Skin of body (tissue), 2 donors: Measurements from ENCODE around the gene FBXW7. TPM values are rescaled to one million over a fixed set of nuclear protein-coding genes. Genes with fewer than 3 reads are reported as not detected.

ENCODE experiments used
- DNase-seq: peaks from one replicate; lab custom pipeline; 2025; lab: John Stamatoyannopoulos, UW
- total RNA-seq: library from RNA; depleted of rRNA; stranded (reverse); fragments of >200 nt; gene quantifications from one replicate; pipeline ENCODE4 v1.2.3, GENCODE V29; 2014

The FBXW7 gene
- total RNA-seq, 1 donor from 2014 or later, result 76.8 TPM

DNA sequence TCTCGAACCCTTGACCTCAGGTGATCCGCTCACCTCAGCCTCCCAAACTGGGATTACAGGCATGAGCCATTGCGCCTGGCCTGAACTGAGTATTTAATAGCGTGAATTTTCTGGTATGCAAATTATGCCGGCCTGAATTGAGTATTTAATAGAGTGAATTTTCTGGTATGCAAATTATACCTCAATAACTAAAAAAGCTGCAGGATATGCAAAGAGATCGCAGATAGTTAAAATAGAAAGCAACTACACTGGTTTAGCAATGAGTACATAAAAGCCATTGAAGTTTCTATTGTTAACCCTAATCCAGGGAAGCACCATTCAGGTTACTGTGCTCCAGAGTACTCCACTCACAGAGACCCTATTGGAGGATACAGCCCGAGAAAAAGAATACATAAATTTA is 22.8 kb downstream of the FBXW7 start:
- no peak for DNase-seq

- DNase-seq, result no peak
Measured at GRCh38 chr4:152512483-152512882, 23.4 kb downstream of the FBXW7 start.

- no peak for DNase-seq
Measured at GRCh38 chr4:152510349-152511147, 25.3 kb downstream of the FBXW7 start.

- no peak for DNase-seq
Measured at GRCh38 chr4:152509595-152510225, 26.2 kb downstream of the FBXW7 start.

DNA sequence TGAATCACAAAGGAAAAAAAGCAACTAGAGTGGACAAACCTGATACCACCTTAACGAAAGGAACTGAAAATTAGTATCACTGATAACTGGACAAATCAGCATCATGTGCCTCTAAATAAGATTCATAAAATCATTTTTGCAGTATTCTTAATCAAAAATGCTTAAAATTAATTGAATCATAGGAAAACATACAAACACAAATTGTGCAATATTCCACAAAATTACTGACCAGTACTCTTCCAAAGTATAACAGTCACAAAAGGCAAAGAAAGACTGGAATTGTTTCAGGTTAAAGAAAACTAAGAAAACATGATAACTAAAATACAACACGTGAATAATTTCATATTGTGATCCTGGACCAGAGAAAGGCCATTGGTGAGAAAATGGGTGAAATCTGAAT is 27.1 kb downstream of the FBXW7 start:
- no peak for DNase-seq

DNA sequence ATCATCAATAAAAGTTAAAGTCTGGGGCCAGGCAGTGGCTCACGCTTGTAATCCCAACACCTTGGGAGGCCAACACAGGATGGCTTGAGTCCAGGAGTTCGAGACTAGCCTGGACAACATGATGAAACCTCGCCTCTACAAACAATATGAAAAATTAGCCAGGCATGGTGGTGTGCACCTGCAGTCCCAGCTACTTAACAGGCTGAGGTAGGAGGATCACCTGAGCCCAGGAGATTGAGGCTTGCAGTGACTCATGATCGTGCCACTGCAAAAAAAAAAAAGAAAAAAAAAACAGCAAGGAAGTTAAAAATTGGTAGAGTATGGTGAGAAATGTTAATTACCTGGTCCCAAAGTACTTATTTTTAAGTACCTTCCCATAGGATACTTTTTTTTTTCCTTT is 27.5 kb downstream of the FBXW7 start:
- no peak for DNase-seq

GRCh38 chr4:152503653-152504290 is 32.1 kb downstream of the FBXW7 start:
- DNase-seq, result no peak

- DNase-seq, result no peak
Measured at GRCh38 chr4:152501846-152502536, 33.9 kb downstream of the FBXW7 start.

GRCh38 chr4:152500800-152501434 is 35.0 kb downstream of the FBXW7 start:
- peak; percentile 74 for DNase-seq

GRCh38 chr4:152500275-152500674 is 35.6 kb downstream of the FBXW7 start:
- no peak for DNase-seq

DNA sequence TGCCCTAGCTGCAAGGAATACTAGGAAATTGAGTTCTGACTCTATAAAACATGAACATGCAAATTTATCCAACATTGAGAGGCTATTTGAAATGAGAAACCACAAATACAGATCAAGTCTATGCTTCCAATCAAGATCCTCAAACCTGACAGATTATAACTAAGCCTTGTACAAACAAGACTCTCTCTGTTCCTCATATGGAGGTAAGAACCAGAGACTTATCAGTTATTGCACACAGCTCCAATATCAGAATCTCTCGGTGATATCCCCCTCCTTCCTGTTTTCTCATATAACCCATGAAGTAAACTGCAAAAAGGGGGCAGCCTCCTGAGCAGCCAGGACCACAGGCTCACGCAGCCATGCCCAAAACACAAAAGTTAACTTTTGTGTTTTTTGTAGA is 36.5 kb downstream of the FBXW7 start:
- no peak for DNase-seq

DNA sequence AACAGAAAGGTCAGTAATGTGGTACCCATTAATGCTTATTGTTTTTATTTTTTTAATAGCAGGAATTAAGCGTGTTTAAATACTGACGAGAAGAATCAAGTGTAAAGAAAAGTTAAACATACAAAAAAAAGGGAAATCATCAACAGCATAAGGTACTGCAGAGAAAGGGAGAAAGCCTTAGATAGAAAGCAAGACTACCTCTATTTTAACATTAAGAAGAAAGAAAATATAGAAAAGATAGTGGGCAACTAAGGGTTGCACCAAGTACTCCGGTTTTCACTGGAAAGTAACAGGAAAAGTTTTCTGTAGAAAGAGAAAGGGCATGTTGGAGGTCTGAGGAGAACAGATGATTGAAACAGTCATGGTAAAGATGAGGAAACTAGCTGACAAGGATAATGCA is 41.9 kb downstream of the FBXW7 start:
- DNase-seq, result no peak

- DNase-seq, result no peak
Measured at GRCh38 chr4:152488246-152488645, 47.6 kb downstream of the FBXW7 start.

DNA sequence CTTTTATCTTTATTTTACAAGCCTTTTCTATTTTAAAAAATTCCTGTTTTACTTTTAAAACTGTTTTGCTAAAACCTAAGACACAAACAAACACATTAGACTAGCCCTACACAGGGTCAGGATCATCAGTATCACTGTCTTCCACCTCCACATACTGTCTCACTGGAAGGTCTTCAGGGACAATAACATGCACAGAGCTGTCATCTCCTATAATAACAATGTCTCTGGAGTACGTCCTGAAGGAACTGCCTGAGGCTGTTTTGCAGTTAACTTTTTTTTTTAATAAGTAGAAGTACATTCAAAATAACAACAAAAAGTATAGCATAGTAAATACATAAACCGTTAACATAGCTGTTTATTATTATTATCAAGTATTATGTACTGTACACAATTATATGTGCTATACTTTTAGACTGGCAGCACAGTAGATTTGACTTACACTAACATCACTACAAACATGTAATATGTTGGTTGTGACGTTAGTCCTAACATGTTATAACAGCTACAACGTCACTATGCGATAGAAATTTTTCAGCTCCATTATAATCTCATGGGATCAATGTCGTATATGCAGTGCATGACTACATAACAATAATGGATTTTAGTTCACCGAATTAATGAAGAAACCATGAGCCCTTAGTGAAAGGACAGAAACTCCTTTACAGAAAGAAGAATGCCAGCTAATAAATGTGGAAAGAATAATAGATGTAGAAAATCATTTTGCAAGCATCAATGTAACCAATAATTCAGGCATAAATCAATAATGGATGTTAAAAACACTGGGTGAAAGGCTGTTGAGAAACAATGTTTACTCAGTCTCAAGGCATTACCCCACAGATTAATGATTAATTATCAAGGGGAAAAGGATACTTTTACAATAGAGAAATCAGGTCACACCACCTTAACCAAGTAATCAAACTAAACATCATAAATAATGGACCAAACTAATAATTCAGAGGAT is 49.2 kb downstream of the FBXW7 start:
- no peak for DNase-seq

DNA sequence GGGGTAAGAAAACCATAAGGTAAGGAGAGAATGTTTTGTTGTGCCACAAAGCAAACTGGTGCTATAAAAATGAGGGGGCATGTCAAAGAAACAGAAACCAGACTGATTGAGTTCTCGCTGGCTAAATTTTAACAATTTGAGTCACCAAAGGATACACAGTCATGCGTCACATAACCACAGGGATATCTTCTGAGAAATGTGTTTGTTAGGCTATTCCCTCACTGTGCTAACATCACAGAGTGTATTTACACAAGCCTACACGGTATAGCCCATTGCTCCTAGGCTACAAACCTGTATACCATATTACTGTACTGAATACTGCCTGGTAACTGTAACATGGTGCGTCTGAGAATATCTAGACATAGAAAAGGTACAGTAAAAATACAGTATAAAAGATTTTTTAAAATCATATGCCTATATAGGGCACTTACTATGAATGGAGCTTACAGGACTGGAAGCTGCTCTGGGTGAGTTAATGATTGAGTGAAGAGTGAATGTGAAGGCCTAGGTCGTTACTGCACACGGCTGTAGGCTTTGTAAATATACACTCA is 50.1 kb downstream of the FBXW7 start:
- DNase-seq, result no peak

DNA sequence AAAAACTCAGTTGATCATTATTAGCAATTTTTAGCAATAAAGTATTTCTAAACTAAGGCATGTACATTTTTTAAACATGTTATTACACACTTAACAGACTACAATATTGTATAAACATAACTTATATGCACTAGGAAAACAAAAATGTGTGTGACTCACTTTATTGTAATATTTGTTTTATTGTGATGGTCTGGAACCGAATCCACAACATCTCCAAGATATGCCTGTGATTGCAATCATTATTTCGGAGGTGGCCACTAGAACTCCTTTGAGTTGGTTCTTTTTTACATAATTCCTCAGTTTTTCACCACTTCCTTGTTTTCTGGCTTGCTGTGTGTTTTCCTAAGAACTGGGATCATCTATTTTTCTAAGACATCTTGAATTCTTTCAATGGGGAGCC is 53.7 kb downstream of the FBXW7 start:
- no peak for DNase-seq

- no peak for DNase-seq
Measured at GRCh38 chr4:152480901-152481300, 55.0 kb downstream of the FBXW7 start.

- DNase-seq, result no peak
Measured at GRCh38 chr4:152480326-152480725, 55.6 kb downstream of the FBXW7 start.

DNA sequence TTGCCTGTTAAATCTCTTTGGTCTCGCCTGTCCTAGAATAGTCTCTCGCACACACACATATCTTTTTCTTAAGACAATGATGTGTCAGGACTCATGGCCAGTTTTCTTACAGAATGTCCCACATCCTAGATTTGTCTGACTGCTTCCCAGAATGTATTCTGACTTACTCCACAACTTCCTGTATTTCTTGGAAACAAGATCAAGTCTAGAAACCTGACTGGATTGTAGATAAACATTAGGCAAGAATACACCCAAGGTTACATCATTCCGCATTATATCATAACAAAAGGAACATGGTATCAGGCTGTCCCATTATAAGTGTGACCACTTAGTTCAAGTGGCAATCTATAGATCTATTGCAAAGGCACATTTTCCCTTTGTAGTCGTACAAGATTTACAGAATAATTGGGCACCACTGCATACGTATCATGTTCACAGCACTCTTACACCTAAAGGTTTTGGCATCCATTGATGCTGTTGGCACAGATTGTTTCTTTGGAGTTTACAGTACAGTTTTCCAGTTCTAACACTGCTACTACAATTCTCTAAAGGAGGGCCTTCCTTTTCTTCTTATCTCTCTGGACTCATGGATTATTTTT is 56.4 kb downstream of the FBXW7 start:
- DNase-seq, result no peak
